ENCODE measurements around the gene INO80.
A peak's percentile ranks its signal among the peaks of the same experiment; 100 is the strongest.

The INO80 gene

GRCh38 chr15:40942878-40943277 lies 173.2 kb downstream of the INO80 start:
- Mint-ChIP-seq H3K27ac (no peak overlapping the region), H3K4me1 (peaks cover 39% of the 10 kb centered on the region), H3K27me3 (ENCODE audit: low read depth, poor library complexity) (peaks cover 44% of the 10 kb centered on the region), H3K4me3 (peak overlapping the region; percentile 75), H3K36me3 (ENCODE audit: low read depth) (no peaks in the 10 kb centered on the region), H3K9me3 (no peaks in the 10 kb centered on the region)
- no peak for DNase-seq
- no peak for TF ChIP-seq CTCF (IDR thresholded peaks at IDR 0.05)

- TF ChIP-seq CTCF (IDR thresholded peaks at IDR 0.05): no peak
- peak overlapping the region; percentile 75 for H3K4me3 Mint-ChIP-seq
- no peak overlapping the region for H3K27ac Mint-ChIP-seq
- DNase-seq: no peak
- peaks cover 45% of the 10 kb centered on the region for H3K27me3 Mint-ChIP-seq (ENCODE audit: low read depth, poor library complexity)
- no peaks in the 10 kb centered on the region for H3K36me3 Mint-ChIP-seq (ENCODE audit: low read depth)
- H3K9me3 Mint-ChIP-seq: no peaks in the 10 kb centered on the region
- peaks cover 42% of the 10 kb centered on the region for H3K4me1 Mint-ChIP-seq
Observed at GRCh38 chr15:40942337-40942854, 173.7 kb downstream of the INO80 start.

GRCh38 chr15:40941528-40942336 lies 174.3 kb downstream of the INO80 start:
- Mint-ChIP-seq H3K4me3 (peak overlapping the region; percentile 75), H3K27ac (peak overlapping the region; percentile 66), H3K4me1 (peaks cover 49% of the 10 kb centered on the region), H3K27me3 (ENCODE audit: low read depth, poor library complexity) (peaks cover 51% of the 10 kb centered on the region), H3K9me3 (no peaks in the 10 kb centered on the region), H3K36me3 (ENCODE audit: low read depth) (no peaks in the 10 kb centered on the region)
- DNase-seq: peak; percentile 85
- TF ChIP-seq CTCF (IDR thresholded peaks at IDR 0.05): no peak

- no peaks in the 10 kb centered on the region for H3K9me3 Mint-ChIP-seq
- DNase-seq: no peak
- peak overlapping the region; percentile 66 for H3K27ac Mint-ChIP-seq
- H3K36me3 Mint-ChIP-seq (ENCODE audit: low read depth): no peaks in the 10 kb centered on the region
- peak overlapping the region; percentile 49 for H3K4me3 Mint-ChIP-seq
- H3K4me1 Mint-ChIP-seq: peaks cover 50% of the 10 kb centered on the region
- peaks cover 54% of the 10 kb centered on the region for H3K27me3 Mint-ChIP-seq (ENCODE audit: low read depth, poor library complexity)
- TF ChIP-seq CTCF (IDR thresholded peaks at IDR 0.05): no peak
Observed at GRCh38 chr15:40941068-40941527, 175.0 kb downstream of the INO80 start.

- H3K36me3 Mint-ChIP-seq (ENCODE audit: low read depth): no peaks in the 10 kb centered on the region
Observed at GRCh38 chr15:40940296-40940801, 175.7 kb downstream of the INO80 start.

More at GRCh38 chr15:40940296-40940801, 175.7 kb downstream of the INO80 start:
- Mint-ChIP-seq H3K9me3 (no peaks in the 10 kb centered on the region), H3K4me1 (peaks cover 56% of the 10 kb centered on the region), H3K4me3 (peak overlapping the region; percentile 49), H3K27ac (no peak overlapping the region), H3K27me3 (ENCODE audit: low read depth, poor library complexity) (peaks cover 55% of the 10 kb centered on the region)
- TF ChIP-seq CTCF (IDR thresholded peaks at IDR 0.05): no peak
- DNase-seq: no peak
